HG03175 (cell line): ENCODE data around the gene KIRREL2.

Experiments used
- ATAC-seq: cut with Tn5 transposase; IDR thresholded peaks from one replicate; pipeline ENCODE4 v1.9.1; 2021; ENCODE audit warnings: mild to moderate bottlenecking, moderate library complexity; ENCODE audit not compliant: unreplicated experiment

The KIRREL2 gene

DNA sequence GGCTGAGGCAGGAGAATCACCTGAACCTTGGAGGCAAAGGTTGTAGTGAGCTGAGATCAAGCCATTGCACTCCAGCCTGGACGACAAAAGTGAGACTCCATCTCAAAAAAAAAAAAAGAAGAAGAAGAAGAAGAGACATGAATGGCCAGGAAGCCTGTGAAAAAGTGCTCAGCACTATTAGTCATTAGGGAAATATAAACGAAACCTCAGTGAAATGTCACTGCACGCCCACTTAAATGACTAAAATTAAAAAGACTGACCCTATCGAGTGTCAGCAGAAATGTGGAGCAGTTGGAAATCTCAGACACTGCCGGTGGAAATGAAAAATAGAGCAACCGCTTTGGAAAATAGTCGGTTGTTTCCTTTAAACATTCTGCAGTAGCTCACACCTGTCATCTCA is 56.9 kb downstream of the KIRREL2 start:
- ATAC-seq, result no peak

DNA sequence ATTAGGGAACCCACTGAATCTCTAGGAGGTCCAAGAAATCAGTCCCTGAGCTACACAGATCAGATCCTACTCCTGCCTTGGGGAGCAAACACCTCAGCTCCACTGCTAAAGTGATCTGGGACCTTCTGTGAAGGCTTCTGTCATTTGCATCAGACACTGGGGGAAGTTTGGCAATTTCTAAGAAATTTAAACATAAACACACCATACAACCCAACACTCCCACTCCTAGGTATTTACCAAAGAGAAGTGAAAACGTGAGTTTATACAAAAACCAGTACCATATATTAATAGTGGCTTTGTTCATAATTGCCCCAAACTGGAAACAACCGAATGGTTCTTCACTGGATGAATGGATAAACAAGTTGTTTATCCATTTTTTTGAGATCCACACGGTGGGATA is 58.7 kb downstream of the KIRREL2 start:
- ATAC-seq, result no peak
